COLO829 (cell line): ENCODE data around the gene DQX1.
A peak's percentile ranks its signal among the peaks of the same experiment; 100 is the strongest.
"Not testable (repeated sequence)": the region's sequence is repeated elsewhere in the genome, so short reads cannot be mapped to it uniquely, and the experiment has no call there.

ENCODE experiments used
- DNase-seq: peaks from one replicate; pipeline ENCODE4 v3.0.0; 2012; ENCODE audit warnings: low spot score

The DQX1 gene

GRCh38 chr2:74525717-74526648 lies at the start of gene DQX1:
DQX1 (minus strand) TSS chr2:74526231; CDS start chr2:74525729, 502 bp downstream.
- peak; percentile 63 for DNase-seq

GRCh38 chr2:74575320-74575719 lies 49.3 kb upstream of the DQX1 start:
- DNase-seq: no peak

- peak; percentile 96 for DNase-seq
Measured at GRCh38 chr2:74573747-74574562, 47.9 kb upstream of the DQX1 start.

GRCh38 chr2:74572178-74572925 lies 46.3 kb upstream of the DQX1 start:
- DNase-seq: no peak

- DNase-seq: no peak
Measured at GRCh38 chr2:74571058-74571457, 45.0 kb upstream of the DQX1 start.

- no peak for DNase-seq
Measured at GRCh38 chr2:74569686-74570085, 43.7 kb upstream of the DQX1 start.

- DNase-seq: no peak
Measured at GRCh38 chr2:74567881-74568280, 41.9 kb upstream of the DQX1 start.

- DNase-seq: peak; percentile 73
Measured at GRCh38 chr2:74566754-74567085, 40.7 kb upstream of the DQX1 start.

- DNase-seq: no peak
Measured at GRCh38 chr2:74566076-74566753, 40.2 kb upstream of the DQX1 start.

GRCh38 chr2:74564222-74564621 lies 38.2 kb upstream of the DQX1 start:
- no peak for DNase-seq

GRCh38 chr2:74562126-74562775 lies 36.2 kb upstream of the DQX1 start:
- DNase-seq: no peak

GRCh38 chr2:74561022-74561421 lies 35.0 kb upstream of the DQX1 start:
- DNase-seq: not testable (repeated sequence)

GRCh38 chr2:74560591-74560990 lies 34.6 kb upstream of the DQX1 start:
- no peak for DNase-seq

- DNase-seq: no peak
Measured at GRCh38 chr2:74559912-74560311, 33.9 kb upstream of the DQX1 start.

- DNase-seq: no peak
Measured at GRCh38 chr2:74558284-74559230, 32.5 kb upstream of the DQX1 start.

- DNase-seq: no peak
Measured at GRCh38 chr2:74556831-74557370, 30.9 kb upstream of the DQX1 start.

GRCh38 chr2:74556159-74556558 lies 30.1 kb upstream of the DQX1 start:
- no peak for DNase-seq

GRCh38 chr2:74555610-74556103 lies 29.6 kb upstream of the DQX1 start:
- no peak for DNase-seq

GRCh38 chr2:74554820-74555531 lies 28.9 kb upstream of the DQX1 start:
- DNase-seq: no peak
